CD14-positive monocyte (primary cell): Measurements from ENCODE around the gene SUPT4H1. TPM values are rescaled to one million over a fixed set of nuclear protein-coding genes. Genes with fewer than 3 reads are reported as not detected.

Experiments used
- DNase-seq, 3 donors: peaks; one replicate each; pipeline ENCODE4 v3.0.0-alpha.2; 2011 to 2022
- H2AFZ ChIP-seq: 2 replicates; pipeline ENCODE4 v1.6.0; 2012; ENCODE audit warnings: mild to moderate bottlenecking, low read depth, low read length, inconsistent platforms; ENCODE audit not compliant: insufficient read depth, poor library complexity, severe bottlenecking
- H3K27ac ChIP-seq, 2 donors: 1 replicate in 1 of 2; 2 replicates in 1 of 2; pipeline ENCODE4 v1.5.1; 2012 to 2013; ENCODE audit warnings: low read length in 2 of 2, control low read depth in 1 of 2, inconsistent platforms in 1 of 2, low read depth in 1 of 2, mild to moderate bottlenecking in 1 of 2
- H3K27me3 ChIP-seq, 2 donors: one replicate each; pipeline versions ENCODE4 v1.6.0 to v1.6.1; 2011 to 2013; ENCODE audit warnings: low read length in 2 of 2; ENCODE audit not compliant: control insufficient read depth in 2 of 2, insufficient read depth in 2 of 2
- H3K36me3 ChIP-seq, 2 donors: replicated peaks in 1 of 2; 1 replicate in 1 of 2; 2 replicates in 1 of 2; pipeline versions ENCODE4 v1.5.1 to v1.6.1; 2012 to 2013; ENCODE audit warnings: low read length in 2 of 2, control low read depth in 1 of 2, inconsistent platforms in 1 of 2, mild to moderate bottlenecking in 1 of 2; ENCODE audit not compliant: insufficient read depth in 2 of 2, control insufficient read depth in 1 of 2
- H3K4me1 ChIP-seq, 2 donors: 1 replicate in 1 of 2; 2 replicates in 1 of 2; pipeline versions ENCODE4 v1.5.1 to v1.6.1; 2012 to 2013; ENCODE audit warnings: low read length in 2 of 2, control low read depth in 1 of 2, inconsistent platforms in 1 of 2, mild to moderate bottlenecking in 1 of 2, moderate library complexity in 1 of 2; ENCODE audit not compliant: insufficient read depth in 2 of 2, control insufficient read depth in 1 of 2
- H3K4me2 ChIP-seq: replicated peaks from 2 replicates; pipeline ENCODE3; 2012; ENCODE audit warnings: low read length, moderate library complexity, mild to moderate bottlenecking; ENCODE audit not compliant: poor library complexity, severe bottlenecking; ENCODE audit errors: extremely low read depth
- H3K4me3 ChIP-seq, 3 experiments: fragments of 200-600 bp in 1 of 3; sonication (generic) in 1 of 3; replicated peaks in 1 of 3; 1 replicate in 2 of 3; 2 replicates in 1 of 3; pipeline ENCODE4 v1.5.1; 2011 to 2013; ENCODE audit warnings: low read length in 3 of 3, mild to moderate bottlenecking in 3 of 3, control low read depth in 2 of 3, low read depth in 2 of 3, inconsistent platforms in 1 of 3, moderate library complexity in 1 of 3
- H3K79me2 ChIP-seq: 2 replicates; pipeline ENCODE4 v1.6.0; 2012; ENCODE audit warnings: mild to moderate bottlenecking, control low read depth, inconsistent platforms, low read length, moderate library complexity; ENCODE audit not compliant: insufficient read depth
- H3K9ac ChIP-seq: 2 replicates; pipeline ENCODE4 v1.6.0; 2017; ENCODE audit warnings: low read length, mild to moderate bottlenecking; ENCODE audit not compliant: insufficient read depth, poor library complexity, severe bottlenecking
- H3K9me3 ChIP-seq, 2 donors: replicated peaks in 1 of 2; 1 replicate in 1 of 2; 2 replicates in 1 of 2; pipeline versions ENCODE4 v1.5.1 to v1.6.1; 2012 to 2013; ENCODE audit warnings: low read length in 2 of 2, control low read depth in 1 of 2; ENCODE audit not compliant: control insufficient read depth in 1 of 2, insufficient read depth in 1 of 2
- H4K20me1 ChIP-seq: 2 replicates; pipeline ENCODE4 v1.6.0; 2012; ENCODE audit warnings: mild to moderate bottlenecking, low read length, control low read depth, moderate library complexity; ENCODE audit not compliant: insufficient read depth
- H3K27ac Mint-ChIP-seq, 7 donors: one replicate each; pipeline ENCODE4 v1.8.0; 2020; ENCODE audit warnings: mild to moderate bottlenecking in 7 of 7, mixed read lengths in 7 of 7, moderate library complexity in 6 of 7, inconsistent platforms in 2 of 7
- H3K27me3 Mint-ChIP-seq, 3 donors: one replicate each; pipeline ENCODE4 v1.8.0; 2021 to 2022; ENCODE audit warnings: low read depth in 3 of 3, mild to moderate bottlenecking in 3 of 3, mixed read lengths in 3 of 3, moderate library complexity in 3 of 3, inconsistent platforms in 1 of 3
- H3K36me3 Mint-ChIP-seq, 2 donors: one replicate each; pipeline ENCODE4 v1.8.0; 2020; ENCODE audit warnings: mixed read lengths in 2 of 2, inconsistent platforms in 1 of 2, mild to moderate bottlenecking in 1 of 2
- H3K4me1 Mint-ChIP-seq: one replicate; pipeline ENCODE4 v1.8.0; 2020; ENCODE audit warnings: mild to moderate bottlenecking, mixed read lengths
- H3K4me3 Mint-ChIP-seq, 2 donors: one replicate each; pipeline ENCODE4 v1.8.0; 2020; ENCODE audit warnings: mild to moderate bottlenecking in 2 of 2, mixed read lengths in 2 of 2, moderate library complexity in 1 of 2
- H3K9me3 Mint-ChIP-seq, 7 donors: one replicate each; pipeline ENCODE4 v1.8.0; 2020 to 2022; ENCODE audit warnings: mixed read lengths in 7 of 7, mild to moderate bottlenecking in 6 of 7, moderate library complexity in 6 of 7, inconsistent platforms in 2 of 7
- CTCF ChIP-seq: fragments of 200-600 bp; IDR thresholded peaks from one replicate; pipeline ENCODE4 v1.8.0; 2022; ENCODE audit warnings: antibody characterized with exemption, mild to moderate bottlenecking
- WGBS: methylation state at CpG from one replicate; pipeline ENCODE4 v1.1.5; 2013; ENCODE audit warnings: missing lambda C conversion rate; ENCODE audit not compliant: insufficient coverage; 5-methylcytosine and 5-hydroxymethylcytosine counted together
- intact Hi-C, 2 donors: fragments of 100-400 bp; cut with micrococcal nuclease; formaldehyde crosslinking; loops; one replicate each; pipeline versions ENCODE4 v1.15.0 to v1.15.1; 2023
- polyA plus RNA-seq, 3 donors: library from polyadenylated mRNA; depleted of rRNA in 1 of 3; unstranded in 2 of 3; stranded (reverse) in 1 of 3; fragments of 300-500 nt in 2 of 3; fragments of >200 nt in 1 of 3; fragmentation: Illumina TruSeq in 2 of 3; gene quantifications; 1 replicate in 2 of 3; 2 replicates in 1 of 3; pipeline ENCODE4 v1.2.3, GENCODE V29; 2012 to 2021

SUPT4H1 gene
- polyA plus RNA-seq, 3 donors, result 144 to 251 (median 241) TPM

- H3K27me3 Mint-ChIP-seq, result peaks cover 9 to 22% (median 12%) of the 10 kb centered on the region in 3 donors
Measured at GRCh38 chr17:58386708-58387107, 34.7 kb upstream of the SUPT4H1 start.

GRCh38 chr17:58385359-58385899, 33.4 kb upstream of the SUPT4H1 start:
- Mint-ChIP-seq H3K27ac (peak overlapping the region in 1 of 7 donors; percentile 55), H3K36me3 (no peaks in the 10 kb centered on the region), H3K4me1 (peaks cover 32% of the 10 kb centered on the region), H3K9me3 (peaks cover 0 to 3% (median 0%) of the 10 kb centered on the region in 7 donors), H3K27me3 (peaks cover 2 to 17% (median 15%) of the 10 kb centered on the region in 3 donors), H3K4me3 (no peak overlapping the region)
- WGBS, result 75% methylated on average over 1 of the region's 4 CpGs
- Histone ChIP-seq H3K9me3 (no peaks in the 10 kb centered on the region), H3K4me2 (no peak overlapping the region), H4K20me1 (no peaks in the 10 kb centered on the region), H3K79me2 (no peaks in the 10 kb centered on the region), H3K36me3 (no peaks in the 10 kb centered on the region), H3K9ac (no peak overlapping the region), H3K4me1 (peaks cover 11 to 13% of the 10 kb centered on the region in 2 donors), H3K27ac (no peak overlapping the region), H2AFZ (no peak overlapping the region), H3K4me3 (no peak overlapping the region), H3K27me3 (peaks cover 0 to 2% of the 10 kb centered on the region in 2 donors)
- no peak for TF ChIP-seq CTCF
- no peak for DNase-seq
- intact Hi-C loops, result no loop called here

More at GRCh38 chr17:58386708-58387107, 34.7 kb upstream of the SUPT4H1 start:
- WGBS, result no CpG with 5 or more reads among the region's 3 CpGs
- H3K4me3 ChIP-seq, result no peak overlapping the region
- peaks cover 11 to 13% of the 10 kb centered on the region in 2 donors for H3K4me1 ChIP-seq
- no peak overlapping the region for H2AFZ ChIP-seq
- Mint-ChIP-seq H3K9me3 (peaks cover 0 to 3% (median 0%) of the 10 kb centered on the region in 7 donors), H3K4me1 (peaks cover 32% of the 10 kb centered on the region), H3K36me3 (no peaks in the 10 kb centered on the region), H3K27ac (no peak overlapping the region), H3K4me3 (no peak overlapping the region)
- H4K20me1 ChIP-seq, result no peaks in the 10 kb centered on the region
- peaks cover 0 to 3% of the 10 kb centered on the region in 2 donors for H3K27me3 ChIP-seq
- H3K27ac ChIP-seq, result no peak overlapping the region
- no peak overlapping the region for H3K9ac ChIP-seq
- intact Hi-C loops, result no loop called here
- no peak for DNase-seq
- TF ChIP-seq CTCF, result no peak
- no peaks in the 10 kb centered on the region for H3K36me3 ChIP-seq
- no peak overlapping the region for H3K4me2 ChIP-seq
- H3K9me3 ChIP-seq, result no peaks in the 10 kb centered on the region
- no peaks in the 10 kb centered on the region for H3K79me2 ChIP-seq
